ENCODE results near the gene USH2A.

Gene USH2A

DNA sequence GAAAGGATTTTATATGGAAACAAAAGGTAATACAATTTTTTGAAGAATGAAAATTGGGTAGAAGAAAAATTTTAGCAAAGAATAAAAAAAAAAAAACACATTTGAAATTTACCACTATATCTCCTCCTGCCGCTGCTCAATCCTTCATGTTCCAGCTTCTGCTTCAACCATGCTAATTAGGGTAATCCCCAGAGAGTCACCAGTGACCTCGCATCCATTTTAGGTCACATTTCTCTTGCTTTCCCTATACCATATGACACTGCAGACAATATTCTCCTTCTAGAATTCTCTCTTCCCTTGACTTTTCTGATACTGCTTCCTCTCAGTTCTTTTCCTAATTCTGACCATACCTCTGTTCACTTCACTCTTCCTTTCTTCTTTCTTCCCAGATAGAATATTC is 237.1 kb downstream of the USH2A start (continued):
- TF ChIP-seq, protein P1, sequence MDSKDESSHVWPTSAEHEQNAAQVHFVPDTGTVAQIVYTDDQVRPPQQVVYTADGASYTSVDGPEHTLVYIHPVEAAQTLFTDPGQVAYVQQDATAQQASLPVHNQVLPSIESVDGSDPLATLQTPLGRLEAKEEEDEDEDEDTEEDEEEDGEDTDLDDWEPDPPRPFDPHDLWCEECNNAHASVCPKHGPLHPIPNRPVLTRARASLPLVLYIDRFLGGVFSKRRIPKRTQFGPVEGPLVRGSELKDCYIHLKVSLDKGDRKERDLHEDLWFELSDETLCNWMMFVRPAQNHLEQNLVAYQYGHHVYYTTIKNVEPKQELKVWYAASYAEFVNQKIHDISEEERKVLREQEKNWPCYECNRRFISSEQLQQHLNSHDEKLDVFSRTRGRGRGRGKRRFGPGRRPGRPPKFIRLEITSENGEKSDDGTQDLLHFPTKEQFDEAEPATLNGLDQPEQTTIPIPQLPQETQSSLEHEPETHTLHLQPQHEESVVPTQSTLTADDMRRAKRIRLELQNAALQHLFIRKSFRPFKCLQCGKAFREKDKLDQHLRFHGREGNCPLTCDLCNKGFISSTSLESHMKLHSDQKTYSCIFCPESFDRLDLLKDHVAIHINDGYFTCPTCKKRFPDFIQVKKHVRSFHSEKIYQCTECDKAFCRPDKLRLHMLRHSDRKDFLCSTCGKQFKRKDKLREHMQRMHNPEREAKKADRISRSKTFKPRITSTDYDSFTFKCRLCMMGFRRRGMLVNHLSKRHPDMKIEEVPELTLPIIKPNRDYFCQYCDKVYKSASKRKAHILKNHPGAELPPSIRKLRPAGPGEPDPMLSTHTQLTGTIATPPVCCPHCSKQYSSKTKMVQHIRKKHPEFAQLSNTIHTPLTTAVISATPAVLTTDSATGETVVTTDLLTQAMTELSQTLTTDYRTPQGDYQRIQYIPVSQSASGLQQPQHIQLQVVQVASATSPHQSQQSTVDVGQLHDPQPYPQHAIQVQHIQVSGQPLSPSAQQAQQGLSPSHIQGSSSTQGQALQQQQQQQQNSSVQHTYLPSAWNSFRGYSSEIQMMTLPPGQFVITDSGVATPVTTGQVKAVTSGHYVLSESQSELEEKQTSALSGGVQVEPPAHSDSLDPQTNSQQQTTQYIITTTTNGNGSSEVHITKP (tag by site-specific recombination; IDR thresholded peaks at IDR 0.05), result no peak
- TF ChIP-seq ZNF544 (tag by site-specific recombination; IDR thresholded peaks at IDR 0.05) (no peak), OSR2 (tag by site-specific recombination; IDR thresholded peaks at IDR 0.05) (no peak), KLF8 (tag by site-specific recombination; IDR thresholded peaks at IDR 0.05) (no peak), ZNF394 (tag by site-specific recombination; IDR thresholded peaks at IDR 0.05; ENCODE audit: borderline replicate concordance) (no peak), ZNF514 (tag by site-specific recombination; IDR thresholded peaks at IDR 0.05) (no peak), ZNF776 (tag by site-specific recombination; IDR thresholded peaks at IDR 0.05; ENCODE audit: borderline replicate concordance) (no peak)

DNA sequence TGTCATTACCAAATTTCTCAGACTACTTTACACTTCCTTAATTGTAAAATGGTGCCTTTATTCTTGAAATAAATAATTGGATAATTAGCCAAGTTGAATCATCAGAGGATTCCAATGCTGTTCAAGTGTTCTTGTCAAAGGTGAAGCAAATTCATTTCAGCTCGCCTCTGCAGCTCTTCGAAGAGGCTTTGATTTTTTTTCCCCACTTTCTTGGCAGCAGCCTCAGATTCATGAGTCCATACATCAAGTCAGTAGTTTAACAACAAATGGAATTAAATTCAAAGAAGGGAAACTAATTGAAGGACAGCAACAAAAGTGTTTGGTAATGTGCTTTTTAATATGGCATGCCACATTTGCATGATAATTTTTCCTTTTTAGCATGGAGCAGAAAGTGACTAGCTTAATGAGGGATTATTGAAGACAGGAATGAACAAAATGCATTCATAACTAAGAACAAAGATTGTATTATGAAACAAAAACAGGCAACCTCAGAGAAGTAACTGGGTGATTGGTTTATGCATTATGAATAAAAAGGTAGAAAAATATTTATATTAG is 239.0 kb downstream of the USH2A start:
- no peaks in the 10 kb centered on the region for H3K4me1 ChIP-seq (ENCODE audit: control insufficient read depth, insufficient read depth, low read length)
- POLR2A ChIA-PET, result no interaction called here
- H3K36me3 ChIP-seq (ENCODE audit: control insufficient read depth in 2 of 2, insufficient read depth in 1 of 2, low read length in 2 of 2), result no peaks in the 10 kb centered on the region
- H3K27ac ChIP-seq (ENCODE audit: extremely low read depth, low read depth, low read length), result no peak overlapping the region
- H3K4me3 ChIP-seq (ENCODE audit: low read depth, low read length), result no peak overlapping the region
- CTCF ChIA-PET, result interaction anchor here (1.5 kb wide), 1 partner anchor 38 kb away, joined by 3 read pairs; no protein-coding TSS in a partner anchor
- TF ChIP-seq ZNF23 (tag by site-specific recombination; IDR thresholded peaks at IDR 0.05; ENCODE audit: borderline replicate concordance) (no peak), ZNF677 (tag by site-specific recombination; IDR thresholded peaks at IDR 0.05) (no peak), KLF10 (tag by site-specific recombination; IDR thresholded peaks at IDR 0.05) (no peak), ZNF777 (tag by site-specific recombination; IDR thresholded peaks at IDR 0.05; ENCODE audit: borderline replicate concordance) (no peak), MZF1 (tag by site-specific recombination; IDR thresholded peaks at IDR 0.05; ENCODE audit: borderline replicate concordance) (no peak), ZNF560 (tag by site-specific recombination; IDR thresholded peaks at IDR 0.05; ENCODE audit: borderline replicate concordance) (no peak), ZNF157 (tag by site-specific recombination; IDR thresholded peaks at IDR 0.05) (no peak), ZNF558 (tag by site-specific recombination; IDR thresholded peaks at IDR 0.05) (no peak), EGR2 (tag by site-specific recombination; IDR thresholded peaks at IDR 0.05; ENCODE audit: low read depth) (no peak), ZNF843 (tag by site-specific recombination; IDR thresholded peaks at IDR 0.05) (no peak), ZNF10 (tag by site-specific recombination; IDR thresholded peaks at IDR 0.05) (no peak)
- TF ChIP-seq, protein P2, sequence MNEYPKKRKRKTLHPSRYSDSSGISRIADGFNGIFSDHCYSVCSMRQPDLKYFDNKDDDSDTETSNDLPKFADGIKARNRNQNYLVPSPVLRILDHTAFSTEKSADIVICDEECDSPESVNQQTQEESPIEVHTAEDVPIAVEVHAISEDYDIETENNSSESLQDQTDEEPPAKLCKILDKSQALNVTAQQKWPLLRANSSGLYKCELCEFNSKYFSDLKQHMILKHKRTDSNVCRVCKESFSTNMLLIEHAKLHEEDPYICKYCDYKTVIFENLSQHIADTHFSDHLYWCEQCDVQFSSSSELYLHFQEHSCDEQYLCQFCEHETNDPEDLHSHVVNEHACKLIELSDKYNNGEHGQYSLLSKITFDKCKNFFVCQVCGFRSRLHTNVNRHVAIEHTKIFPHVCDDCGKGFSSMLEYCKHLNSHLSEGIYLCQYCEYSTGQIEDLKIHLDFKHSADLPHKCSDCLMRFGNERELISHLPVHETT (tag by site-specific recombination; IDR thresholded peaks at IDR 0.05), result no peak
- TF ChIP-seq, protein P3, sequence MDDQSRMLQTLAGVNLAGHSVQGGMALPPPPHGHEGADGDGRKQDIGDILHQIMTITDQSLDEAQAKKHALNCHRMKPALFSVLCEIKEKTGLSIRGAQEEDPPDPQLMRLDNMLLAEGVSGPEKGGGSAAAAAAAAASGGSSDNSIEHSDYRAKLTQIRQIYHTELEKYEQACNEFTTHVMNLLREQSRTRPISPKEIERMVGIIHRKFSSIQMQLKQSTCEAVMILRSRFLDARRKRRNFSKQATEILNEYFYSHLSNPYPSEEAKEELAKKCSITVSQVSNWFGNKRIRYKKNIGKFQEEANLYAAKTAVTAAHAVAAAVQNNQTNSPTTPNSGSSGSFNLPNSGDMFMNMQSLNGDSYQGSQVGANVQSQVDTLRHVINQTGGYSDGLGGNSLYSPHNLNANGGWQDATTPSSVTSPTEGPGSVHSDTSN (CRISPR knock-in tag; IDR thresholded peaks at IDR 0.05), result no peak
- no peaks in the 10 kb centered on the region for H3K9me3 ChIP-seq (ENCODE audit: control insufficient read depth, insufficient read depth, low read depth, low read length)

Data from HEK293 (cell line).